AG10803 (cell line): ENCODE results near the gene GLCE.

Source experiments
- DNase-seq: peaks from one replicate; pipeline ENCODE4 v3.0.0; 2010; ENCODE audit warnings: low read depth
- H3K4me3 ChIP-seq: 2 replicates; pipeline ENCODE4 v1.5.1; 2011; ENCODE audit warnings: mild to moderate bottlenecking, low read length, control low read depth
- CTCF ChIP-seq: conservative IDR thresholded peaks from 2 replicates; pipeline ENCODE4 v1.5.1; 2011; ENCODE audit warnings: mild to moderate bottlenecking, low read length, control low read depth, inconsistent platforms

Gene GLCE

GRCh38 chr15:69302929-69303328, 142.5 kb downstream of the GLCE start:
- H3K4me3 ChIP-seq = no peak overlapping the region
- TF ChIP-seq CTCF = no peak
- no peak for DNase-seq

GRCh38 chr15:69303337-69304181, 143.1 kb downstream of the GLCE start:
- peak; percentile 34 for DNase-seq
- TF ChIP-seq CTCF = peak; percentile 13

GRCh38 chr15:69304182-69304545, 143.7 kb downstream of the GLCE start:
- peak; percentile 87 for DNase-seq
- TF ChIP-seq CTCF = no peak

More at GRCh38 chr15:69303337-69304181, 143.1 kb downstream of the GLCE start:
- H3K4me3 ChIP-seq = no peak overlapping the region

GRCh38 chr15:69305204-69305931, 144.9 kb downstream of the GLCE start:
- peak; percentile 94 for DNase-seq
- TF ChIP-seq CTCF = no peak
- H3K4me3 ChIP-seq = no peak overlapping the region

More at GRCh38 chr15:69304182-69304545, 143.7 kb downstream of the GLCE start:
- no peak overlapping the region for H3K4me3 ChIP-seq

GRCh38 chr15:69305933-69306568, 145.6 kb downstream of the GLCE start:
- no peak for DNase-seq
- no peak for TF ChIP-seq CTCF
- H3K4me3 ChIP-seq = no peak overlapping the region

GRCh38 chr15:69307939-69308338, 147.5 kb downstream of the GLCE start:
- H3K4me3 ChIP-seq = no peak overlapping the region
- no peak for TF ChIP-seq CTCF
- no peak for DNase-seq
